HG02840 (cell line): ENCODE data around the gene PCNX3.
A peak's percentile ranks its signal among the peaks of the same experiment; 100 is the strongest.
"Not testable (repeated sequence)": the region's sequence is repeated elsewhere in the genome, so short reads cannot be mapped to it uniquely, and the experiment has no call there.

Source experiments
- ATAC-seq: cut with Tn5 transposase; IDR thresholded peaks from one replicate; pipeline ENCODE4 v1.9.1; 2021; ENCODE audit warnings: mild to moderate bottlenecking, moderate library complexity, moderate number of reproducible peaks; ENCODE audit not compliant: unreplicated experiment, low FRiP score

Gene PCNX3

DNA sequence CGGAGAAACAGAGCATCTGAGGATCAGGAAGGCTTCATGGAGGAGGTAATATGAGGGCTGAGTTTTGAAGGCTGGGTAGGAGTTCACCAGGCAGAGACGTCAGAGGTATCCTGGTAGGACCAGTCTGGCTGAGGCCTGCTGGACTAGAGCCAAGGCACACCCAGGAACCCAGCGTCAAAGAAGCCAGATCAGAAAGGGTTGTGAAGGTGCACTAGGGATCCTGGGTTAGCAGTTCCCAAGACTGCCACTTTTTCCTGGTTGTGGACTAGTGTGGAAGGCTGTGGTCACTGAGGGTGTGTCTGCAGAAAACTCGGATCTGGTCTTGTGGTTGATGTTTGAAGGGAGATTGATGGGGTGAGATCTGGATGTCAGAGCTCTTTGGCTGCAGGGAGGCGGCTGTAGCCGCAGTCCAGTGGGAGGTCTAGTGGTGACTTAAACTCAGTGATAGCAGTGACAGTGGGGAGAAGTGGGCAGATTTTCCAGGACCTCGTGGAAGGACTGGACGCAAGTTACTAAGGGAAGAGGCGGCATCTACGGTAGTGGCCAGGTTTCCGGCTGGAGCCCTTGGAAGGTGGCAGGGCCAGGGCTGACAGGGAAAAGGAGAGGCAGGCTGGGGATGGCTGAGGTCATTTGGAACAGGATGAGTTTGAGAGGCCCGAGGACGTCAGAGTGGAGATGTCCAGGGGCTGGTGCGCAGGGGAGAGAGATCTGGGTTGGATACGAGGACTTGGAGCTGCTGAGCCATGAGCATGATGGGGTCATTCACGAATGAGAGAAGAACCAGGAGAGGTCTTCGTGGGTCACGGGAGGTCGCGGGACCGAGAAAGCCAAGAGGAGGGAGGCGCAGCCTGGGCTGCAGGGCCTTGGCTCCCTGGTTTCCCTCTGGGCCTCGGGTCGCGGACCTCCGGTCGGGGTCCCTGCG is 36.3 kb downstream of the PCNX3 start:
- ATAC-seq = no peak

DNA sequence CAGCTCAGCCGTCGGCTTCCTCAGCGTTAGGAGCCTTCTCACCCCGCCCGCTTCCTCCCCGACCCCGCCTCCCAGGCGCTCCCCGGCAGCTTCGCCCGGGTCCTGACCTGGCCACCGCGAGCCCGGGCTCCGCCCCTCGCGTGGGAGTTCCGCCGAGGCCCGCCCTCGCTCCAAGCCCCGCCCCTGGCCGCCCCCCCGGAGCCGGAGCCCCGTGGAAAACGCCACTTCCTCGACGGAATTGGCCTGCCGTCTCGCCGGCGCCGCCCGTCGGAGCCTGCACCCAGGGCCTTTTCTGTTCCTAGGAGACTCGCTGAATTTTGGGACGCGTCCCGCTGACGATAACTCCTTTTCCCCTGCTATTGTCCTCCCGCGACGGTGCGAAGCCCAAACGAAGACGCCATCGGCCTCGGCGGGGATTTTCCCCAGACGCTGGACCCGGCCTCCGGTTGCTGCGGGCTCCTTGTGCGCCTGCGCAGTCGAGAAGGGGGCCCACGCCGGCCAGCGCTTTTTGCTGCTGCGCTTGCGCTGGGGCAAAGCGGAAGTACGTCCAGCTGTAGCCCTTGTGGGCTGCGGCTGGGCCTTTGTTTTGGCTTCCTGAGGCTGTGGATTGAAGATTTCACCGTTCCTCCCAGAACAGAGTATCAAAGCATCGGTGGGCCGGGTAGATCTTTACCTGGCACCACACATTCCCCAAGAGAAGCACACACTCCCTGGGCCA is 37.1 kb downstream of the PCNX3 start:
- peak; percentile 74 for ATAC-seq

DNA sequence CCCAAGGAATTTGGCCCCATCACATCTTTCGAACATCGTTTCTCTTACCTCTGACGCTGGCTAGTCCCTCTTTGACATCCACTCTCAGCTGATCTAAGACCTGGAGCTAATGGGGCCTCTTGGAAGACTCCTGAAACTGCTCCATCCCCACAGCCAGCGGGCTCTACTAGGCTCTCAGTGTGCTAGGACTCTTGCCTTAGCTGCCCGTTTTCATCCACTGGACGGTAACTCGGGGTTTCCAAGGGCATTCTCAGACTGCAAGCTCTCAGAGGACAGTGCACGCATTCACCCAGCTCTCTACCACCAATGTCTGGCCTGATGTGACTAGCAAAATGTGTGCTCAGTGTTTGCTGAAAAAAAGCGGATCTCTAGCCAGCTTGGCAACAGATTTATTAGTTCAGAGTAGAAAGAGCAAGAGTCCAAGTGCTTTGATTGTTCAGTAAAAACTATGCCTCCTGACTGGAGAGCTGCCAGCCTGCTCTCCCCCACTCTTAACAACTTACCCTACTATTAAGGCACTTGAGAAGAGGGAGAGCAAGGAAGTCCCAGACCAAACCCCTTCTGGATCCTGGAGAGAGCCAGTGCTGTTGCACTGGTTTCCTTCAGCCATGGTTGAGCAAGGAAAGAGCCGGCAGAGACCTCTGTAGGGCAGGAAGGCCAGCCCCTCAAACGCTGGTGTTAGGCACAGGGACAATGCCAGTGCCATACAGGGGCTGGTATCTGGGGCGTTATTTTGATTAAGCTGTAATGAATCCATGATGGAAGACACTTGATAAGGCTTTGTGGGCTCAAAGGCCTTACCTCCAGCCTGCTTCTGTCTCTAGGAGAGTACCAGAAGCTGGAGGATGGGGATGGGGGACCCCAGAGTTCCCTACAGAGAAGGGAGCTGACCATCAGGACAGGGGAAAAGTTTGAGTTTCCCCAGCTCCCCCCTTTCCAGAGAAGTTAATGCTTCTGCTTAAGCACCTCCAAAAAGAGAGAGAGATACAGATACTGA is 38.0 kb downstream of the PCNX3 start:
- ATAC-seq = no peak

DNA sequence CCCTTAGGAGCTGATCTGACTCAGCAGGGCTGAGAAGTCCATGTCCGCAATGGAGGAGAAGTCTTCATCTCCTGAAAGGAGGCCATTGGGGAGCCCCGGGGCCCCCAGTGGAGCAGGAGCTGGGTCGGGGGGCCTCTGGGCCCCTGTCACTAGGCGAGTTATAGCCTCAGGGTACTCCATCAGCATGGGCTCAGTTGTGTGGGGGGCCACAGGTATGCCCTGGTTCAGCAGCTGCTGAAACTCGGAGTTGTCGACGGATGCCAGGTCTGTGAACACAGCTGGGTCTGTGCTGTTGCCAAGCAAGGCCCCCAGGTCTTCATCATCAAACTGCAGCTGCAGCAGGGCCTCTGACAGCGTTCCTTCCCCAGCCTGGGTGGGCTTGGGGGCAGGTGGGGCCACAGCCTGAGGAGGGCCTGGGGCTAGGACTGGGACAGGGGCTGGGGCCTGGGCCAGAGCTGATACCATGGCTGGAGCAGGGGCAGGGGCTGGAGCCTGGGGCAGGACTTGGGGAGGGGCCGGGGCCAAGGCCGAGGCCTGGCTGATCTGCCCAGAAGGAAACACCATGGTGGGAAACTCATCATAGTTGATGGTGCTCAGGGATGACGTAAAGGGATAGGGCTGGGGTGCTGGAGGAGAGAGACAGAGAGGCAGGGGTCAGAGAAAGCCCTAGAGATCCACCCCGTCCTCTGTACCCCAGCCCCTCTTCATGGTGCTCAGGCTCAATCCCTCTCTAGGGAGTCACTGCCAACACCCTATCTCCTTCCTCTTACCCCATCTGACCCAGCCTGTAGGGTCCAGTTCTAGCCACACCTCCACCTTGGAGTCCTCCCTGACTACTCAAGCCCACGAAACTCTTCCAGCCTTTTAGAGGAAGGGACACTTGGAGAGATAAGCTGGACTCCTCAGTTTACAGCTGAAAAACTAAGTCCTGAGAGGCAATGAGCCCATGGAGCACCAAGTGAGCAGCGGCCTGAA is 39.1 kb downstream of the PCNX3 start:
- ATAC-seq = no peak

DNA sequence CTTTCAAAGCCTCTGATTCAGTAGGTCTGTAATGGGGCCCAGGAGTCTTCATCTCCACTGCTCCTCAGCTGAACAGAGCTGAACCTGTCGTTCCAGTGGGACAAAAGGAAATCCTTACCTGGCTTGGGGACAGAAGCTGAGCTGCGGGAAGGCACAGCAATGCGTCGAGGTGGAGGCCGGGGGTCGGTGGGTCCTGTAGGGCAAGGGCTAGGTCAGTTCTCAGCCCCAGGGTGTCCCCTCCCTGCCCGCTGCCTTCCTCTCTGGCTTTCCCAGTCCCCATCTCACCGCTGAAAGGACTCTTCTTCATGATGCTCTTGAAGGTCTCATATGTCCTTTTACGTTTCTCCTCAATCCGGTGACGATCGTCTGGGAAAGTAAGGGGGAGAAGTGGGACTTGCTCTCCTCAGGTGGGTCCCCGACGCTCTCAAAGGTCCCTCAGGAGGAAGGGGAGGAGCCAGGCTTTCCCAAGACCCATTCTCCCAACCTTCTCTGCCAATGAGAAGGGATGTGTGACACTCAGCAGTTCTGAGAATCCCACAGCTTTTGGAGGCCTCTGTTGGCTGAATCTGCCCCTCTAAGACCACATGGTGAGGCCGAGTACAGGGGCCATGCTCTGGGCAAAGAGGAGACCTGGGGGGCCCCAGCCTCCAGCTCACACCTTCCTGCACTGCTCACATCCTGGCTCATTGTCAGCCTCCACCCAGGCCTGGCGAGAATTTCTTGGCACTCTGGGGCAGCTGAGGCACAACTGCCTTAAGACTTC is 40.2 kb downstream of the PCNX3 start:
- no peak for ATAC-seq

DNA sequence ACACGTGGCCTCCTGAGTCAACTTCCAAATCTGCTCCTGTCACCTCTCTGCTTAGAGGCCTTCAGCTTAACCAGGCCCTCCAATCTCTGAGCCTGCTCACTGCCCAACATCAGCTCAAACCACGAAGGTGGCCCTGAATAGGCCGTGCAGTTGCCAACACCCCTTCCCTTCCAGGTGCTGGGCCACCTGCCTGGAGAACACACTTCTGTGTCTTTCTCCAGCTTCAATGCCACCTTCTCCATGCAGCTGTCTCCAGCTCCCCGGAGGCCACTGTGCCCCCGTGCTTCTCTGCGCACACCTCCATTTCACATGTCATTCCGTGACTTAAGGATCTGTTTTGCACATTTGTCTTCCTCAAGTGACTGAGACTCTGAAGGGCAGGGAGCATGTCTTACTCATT is 41.9 kb downstream of the PCNX3 start:
- no peak for ATAC-seq

DNA sequence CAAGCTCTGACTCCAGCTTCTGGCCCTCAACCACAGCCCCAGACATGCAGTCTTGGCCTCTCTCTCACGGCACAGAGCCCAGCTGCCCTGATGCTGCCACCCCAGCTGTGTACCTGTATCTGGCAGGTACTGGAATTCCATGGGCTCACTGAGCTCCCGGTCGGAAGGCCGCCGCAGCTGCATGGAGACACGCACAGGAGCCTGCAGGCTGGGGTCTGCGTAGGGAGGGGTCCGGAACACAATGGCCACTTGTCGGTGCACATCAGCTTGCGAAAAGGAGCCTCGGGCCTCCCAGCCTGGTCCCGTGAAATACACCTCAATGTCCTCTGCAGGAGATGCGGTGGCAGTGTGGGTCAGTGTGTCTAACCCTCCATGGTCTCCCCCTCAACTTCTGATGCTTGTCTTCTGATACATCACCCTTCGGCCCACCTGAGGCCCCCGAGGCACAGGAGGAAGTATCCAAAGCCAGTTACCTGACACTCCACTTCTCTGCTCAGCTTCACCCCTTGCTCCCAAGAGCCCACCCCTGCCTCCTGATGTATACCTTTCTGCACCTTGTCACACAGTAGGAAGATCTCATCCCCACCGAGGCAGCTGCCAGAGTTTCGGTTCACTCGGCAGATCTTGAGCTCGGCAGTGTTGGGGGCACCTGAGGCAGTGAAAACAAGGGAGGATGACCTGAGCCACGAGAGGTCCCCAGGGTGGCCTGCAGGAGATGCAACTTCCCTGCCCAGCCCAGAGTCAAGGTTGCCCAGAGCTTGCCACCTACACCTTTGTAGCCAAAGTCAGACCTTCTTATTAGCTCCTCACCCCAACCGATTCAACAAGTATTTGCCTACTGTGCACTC is 42.8 kb downstream of the PCNX3 start:
- ATAC-seq = no peak

DNA sequence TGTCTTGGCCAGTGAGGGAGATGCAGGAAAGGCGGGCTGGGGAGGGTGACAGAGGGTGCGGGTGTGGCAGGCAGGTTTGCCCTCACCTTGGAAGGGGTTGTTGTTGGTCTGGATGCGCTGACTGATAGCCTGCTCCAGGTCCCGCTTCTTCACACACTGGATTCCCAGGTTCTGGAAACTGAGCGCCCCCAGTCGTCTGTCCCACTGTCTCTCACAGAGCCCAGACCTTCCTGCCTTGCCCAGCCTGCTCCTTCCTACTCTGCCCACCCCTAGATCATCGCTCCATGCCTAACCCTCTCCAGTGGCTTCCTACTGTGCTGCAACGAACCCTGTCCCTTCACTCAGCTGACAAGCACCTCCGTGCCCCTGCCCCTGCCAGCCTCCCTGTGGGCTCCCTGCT is 44.5 kb downstream of the PCNX3 start:
- no peak for ATAC-seq

DNA sequence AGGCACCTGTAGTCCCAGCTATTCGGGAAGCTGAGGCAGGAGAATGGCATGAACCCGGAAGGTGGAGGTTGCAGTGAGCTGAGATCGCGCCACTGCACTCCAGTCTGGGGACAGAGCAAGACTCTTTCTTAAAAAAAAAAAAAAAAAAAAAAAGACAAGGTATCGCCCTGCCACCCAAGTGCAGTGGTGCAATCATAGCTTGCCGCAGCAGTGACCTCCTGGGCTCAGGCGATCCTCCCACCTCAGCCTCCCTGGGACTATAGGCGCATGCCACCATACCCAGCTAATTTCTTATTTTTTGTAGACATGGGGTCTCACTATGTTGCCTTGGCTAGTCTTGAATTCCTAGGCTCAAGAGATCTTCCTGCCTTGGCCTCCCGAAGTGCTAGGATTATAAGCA is 45.3 kb downstream of the PCNX3 start:
- ATAC-seq = not testable (repeated sequence)

DNA sequence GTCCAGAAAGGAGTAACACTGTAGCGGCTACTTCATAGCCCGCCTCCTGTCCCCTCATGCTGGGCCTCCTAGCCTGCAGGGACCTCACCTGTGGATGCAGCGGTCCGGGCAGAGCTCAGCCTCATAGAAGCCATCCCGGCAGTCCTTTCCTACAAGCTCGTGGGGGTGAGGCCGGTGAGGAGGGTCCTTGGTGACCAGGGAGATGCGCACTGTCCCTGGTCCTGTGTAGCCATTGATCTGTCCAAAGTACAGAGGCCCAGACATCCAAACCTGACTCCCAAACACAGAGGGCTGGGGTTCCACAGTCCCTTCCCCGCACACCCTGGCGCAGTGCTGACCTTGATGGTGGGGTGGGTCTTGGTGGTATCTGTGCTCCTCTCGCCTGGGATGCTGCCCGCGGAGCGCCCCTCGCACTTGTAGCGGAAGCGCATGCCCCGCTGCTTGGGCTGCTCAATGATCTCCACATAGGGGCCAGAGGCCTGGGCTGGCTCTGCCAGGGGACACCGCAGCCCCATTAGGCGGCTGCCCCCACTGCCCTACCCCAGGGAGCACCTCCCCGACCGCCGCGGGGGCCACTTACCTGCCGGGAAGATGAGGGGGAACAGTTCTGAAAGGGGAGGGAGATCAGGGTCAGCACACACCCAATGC is 46.1 kb downstream of the PCNX3 start:
- no peak for ATAC-seq

DNA sequence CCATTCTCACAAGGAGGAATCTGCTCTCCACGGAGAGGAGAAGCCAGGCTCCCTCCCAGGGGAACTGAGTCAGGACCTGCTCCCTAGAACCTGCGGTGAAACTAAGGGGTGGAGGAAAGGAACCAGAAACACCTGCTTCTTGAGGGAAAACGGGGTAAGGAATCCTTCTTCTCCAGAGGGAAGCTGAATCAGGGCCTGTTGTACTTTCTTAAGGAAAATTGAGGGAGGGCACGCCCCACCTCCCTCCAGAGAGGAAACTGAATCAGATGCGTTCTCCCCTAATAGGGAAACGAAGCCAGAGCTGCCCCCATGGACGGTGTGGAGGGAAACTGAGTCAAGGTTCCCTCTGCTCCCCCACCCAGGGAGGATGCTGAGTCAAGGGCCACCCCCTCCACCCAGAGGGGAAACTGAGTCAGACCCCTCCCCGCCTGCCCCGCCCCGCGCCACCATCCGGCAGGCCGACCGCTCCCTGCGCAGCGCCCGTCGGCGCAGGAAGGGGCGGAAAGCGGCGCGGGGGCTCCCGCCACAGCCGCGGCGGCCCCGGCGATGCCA is 46.7 kb downstream of the PCNX3 start:
- ATAC-seq = peak; percentile 8

DNA sequence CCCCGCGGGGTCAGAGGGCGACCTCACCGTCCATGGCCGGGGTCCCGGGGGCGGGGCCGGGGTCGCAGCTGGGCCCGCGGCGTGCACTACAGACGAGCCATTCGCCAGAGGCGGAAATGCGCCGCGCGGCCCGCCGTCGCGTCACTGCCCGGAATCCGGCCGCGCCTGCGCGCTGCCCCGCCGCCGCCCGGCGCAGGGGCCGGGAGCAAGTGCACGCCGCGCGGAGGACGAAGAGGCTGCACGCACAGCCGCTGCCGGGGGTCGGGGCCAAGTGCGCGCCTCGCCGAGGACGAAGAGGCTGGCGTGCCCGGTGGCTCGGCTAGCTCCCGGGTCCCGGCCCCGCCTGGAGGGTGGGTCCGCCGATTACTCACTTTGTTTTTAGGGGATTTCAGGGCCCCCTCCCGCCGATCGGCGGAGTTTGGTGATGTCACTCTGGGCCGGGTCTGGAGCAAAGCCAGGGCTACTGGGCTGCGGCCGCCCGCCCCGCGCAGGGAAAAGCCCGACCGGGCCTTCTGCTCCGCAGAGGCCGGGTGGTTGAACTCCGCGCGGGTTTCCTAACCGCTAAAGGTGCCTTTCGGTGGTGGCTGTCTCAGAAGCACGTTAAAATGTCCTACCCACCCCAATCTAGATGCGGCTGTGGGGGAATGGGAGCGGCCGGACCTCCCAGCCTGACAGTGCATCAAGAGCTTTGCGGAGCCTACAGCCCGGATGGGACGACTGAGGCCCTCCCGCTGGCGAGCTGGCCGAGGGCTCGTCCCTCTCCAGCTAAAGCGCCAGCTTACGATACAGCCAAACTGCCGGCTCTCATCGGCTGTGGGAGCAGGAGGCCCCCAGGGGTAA is 47.4 kb downstream of the PCNX3 start, which contains the start of gene RELA:
Gene RELA (minus strand): TSS at position 118 of the 840 bp plus-strand sequence. CDS start 84 bp downstream, at position 34.
- peak; percentile 78 for ATAC-seq

DNA sequence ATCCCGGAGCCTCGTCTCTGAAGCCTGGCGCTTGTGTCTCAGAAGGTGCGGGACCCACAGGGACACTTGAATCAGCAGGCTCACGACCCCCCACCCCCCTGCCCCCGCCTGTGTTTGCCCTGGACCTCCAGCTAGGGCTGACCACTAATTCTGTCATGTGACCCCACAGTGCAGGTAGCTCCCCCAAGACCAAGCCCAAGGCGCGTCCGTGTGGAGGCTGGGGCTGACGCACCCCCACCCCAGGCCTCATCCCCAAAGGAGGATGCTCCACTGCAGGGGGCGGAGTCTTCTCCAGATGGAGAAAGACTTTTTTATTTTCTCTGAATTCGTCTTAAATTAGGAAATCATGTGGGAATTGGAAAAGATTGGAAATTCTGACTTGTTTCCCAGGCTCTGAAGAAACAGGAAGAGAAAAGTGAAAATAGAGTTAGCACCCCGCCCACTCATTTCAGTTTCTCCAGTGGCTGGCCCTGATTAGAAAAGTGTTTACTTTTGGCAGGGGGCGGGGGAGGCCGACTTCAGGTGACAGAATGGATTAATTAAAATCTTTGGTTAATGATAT is 48.1 kb downstream of the PCNX3 start:
- peak; percentile 10 for ATAC-seq

DNA sequence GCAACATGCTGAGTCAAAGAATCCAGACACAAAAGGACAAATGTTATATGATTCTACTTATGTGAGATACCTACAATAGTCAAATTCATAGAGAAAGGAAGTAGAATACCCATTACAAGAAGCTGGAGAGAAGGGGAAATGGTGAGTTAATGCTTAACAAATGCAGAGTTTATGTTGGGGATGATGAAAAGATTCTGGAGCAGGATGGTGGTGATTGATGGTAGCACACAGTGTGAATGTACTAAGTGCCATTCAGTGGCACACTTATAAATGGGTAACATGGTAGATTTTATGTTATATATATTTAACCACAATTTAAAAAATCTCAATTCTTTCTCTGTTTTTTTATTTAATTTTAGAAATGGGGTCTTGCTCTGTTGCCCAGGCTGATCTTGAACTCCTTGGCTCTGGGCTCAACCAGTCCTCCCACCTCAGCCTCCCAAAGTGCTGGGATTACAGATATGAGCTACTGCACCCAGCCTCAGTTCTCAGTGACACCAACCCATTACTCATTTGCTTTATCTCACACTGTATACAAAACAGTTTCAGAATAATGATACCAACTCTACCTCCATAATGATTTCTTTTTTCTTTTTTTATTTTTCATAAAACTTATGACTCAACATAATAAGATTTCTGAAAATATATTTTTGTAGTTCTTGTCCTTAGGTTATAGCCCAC is 56.7 kb downstream of the PCNX3 start:
- no peak for ATAC-seq

DNA sequence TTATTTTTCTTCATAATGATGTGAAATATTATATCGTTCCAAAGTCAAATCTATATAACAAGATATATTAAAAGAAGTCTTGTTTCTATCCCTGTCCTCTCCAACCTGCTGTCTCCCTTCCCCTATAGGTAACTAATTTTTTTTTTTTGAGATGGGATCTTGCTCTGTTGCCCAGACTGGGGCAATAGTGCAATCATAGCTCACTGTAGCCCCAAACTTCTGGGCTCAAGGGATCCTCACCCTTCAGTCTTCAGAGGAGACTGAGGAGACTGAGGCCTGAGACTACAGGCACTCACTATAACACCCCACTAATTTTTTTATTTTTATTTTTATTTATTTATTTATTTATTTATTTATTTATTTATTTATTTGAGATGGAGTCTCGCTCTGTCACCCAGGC is 57.4 kb downstream of the PCNX3 start:
- ATAC-seq = no peak
